ENCODE measurements around the gene RAD51B. TPM values are rescaled to one million over a fixed set of nuclear protein-coding genes. Genes with fewer than 3 reads are reported as not detected.
A peak's percentile ranks its signal among the peaks of the same experiment; 100 is the strongest.

Gene RAD51B
- total and polyA plus RNA-seq, 4 experiments from 2014 or later: 22.0 to 35.7 (median 31.4) TPM

DNA sequence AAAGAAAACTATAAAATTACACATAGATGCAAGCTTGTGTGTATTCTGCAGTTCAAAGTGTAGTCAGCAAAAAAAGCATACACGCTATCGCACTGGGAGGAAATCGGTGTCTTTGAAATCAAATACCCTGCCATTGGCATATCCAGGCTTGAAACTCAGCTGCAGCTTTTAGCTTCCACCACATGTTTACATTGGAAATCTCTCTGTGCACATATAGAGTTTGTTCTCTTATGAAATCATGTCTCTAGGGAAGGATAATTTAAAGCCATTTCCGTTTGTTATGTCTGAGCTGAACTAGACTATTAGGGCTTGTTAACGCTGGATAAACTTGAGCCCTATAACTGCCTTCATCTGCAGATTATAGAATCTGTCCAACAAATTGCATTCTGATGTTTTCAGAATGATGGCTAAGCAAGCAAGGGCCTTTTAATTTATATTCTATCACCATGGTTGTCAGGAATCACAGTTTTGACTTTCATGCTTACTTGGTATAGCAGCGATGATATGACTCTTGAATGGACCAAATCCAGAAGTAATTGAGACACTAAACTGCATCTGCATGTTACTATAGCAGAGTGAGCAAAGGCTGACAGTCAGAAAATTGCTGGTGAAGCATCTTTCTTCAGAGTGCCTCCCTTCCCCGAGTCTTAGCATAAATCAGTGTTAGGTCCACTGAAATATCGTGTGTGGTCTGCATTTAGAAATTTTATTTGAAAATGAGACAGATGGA is 530.5 kb downstream of the RAD51B start:
- Mint-ChIP-seq H3K4me1 (no peaks in the 10 kb centered on the region), H3K27me3 (no peaks in the 10 kb centered on the region), H3K9me3 (peaks cover 0 to 4% (median 0%) of the 10 kb centered on the region in 8 donors), H3K4me3 (no peak overlapping the region), H3K27ac (no peak overlapping the region), H3K36me3 (peaks cover 0 to 13% of the 10 kb centered on the region in 2 donors)
- no peak overlapping the region for H3K4me3 ChIP-seq (ENCODE audit: low read length in 2 of 2)
- no peaks in the 10 kb centered on the region for H3K9me3 ChIP-seq (ENCODE audit: control insufficient read depth in 1 of 2, low read length in 2 of 2)
- no peaks in the 10 kb centered on the region for H3K27me3 ChIP-seq (ENCODE audit: insufficient read depth, low read length)
- H3K4me1 ChIP-seq (ENCODE audit: insufficient read depth, low read length): no peaks in the 10 kb centered on the region
- intact Hi-C loops (cut with micrococcal nuclease): no loop called here
- ChIA-PET POLR2A (ENCODE audit: partially characterized antibody) (interaction anchor here (1.9 kb wide), 1 partner anchor 67 kb away, joined by 5 read pairs; no protein-coding TSS in a partner anchor), CTCF (ENCODE audit: partially characterized antibody) (interaction anchor here (1.3 kb wide), 2 partner anchors 27 to 91 kb away, joined by 3 read pairs; no protein-coding TSS in a partner anchor)
- DNase-seq: no peak
- no peaks in the 10 kb centered on the region for H3K36me3 ChIP-seq (ENCODE audit: insufficient read depth, low read length)
- no peak overlapping the region for H3K27ac ChIP-seq (ENCODE audit: low read depth, low read length)

DNA sequence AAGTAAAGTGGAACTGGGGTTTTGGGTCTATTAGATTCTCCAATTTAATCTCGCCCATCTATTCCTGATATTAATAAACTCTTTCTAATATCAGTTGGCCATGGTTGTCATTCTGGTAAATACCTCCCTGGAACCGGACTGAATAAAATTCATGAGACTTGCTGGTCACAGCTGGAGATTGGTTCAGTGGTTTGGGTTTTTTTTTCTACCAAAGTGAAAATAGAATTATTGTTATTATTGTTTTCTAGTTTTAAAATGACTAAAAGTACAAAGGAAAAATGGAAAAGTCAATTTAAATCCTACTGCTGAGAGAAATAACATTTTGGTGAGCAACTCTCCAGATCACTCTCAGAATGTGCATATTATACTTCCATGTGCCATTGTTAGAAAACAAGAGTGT is 535.8 kb downstream of the RAD51B start:
- peaks cover 15% of the 10 kb centered on the region for H3K4me1 ChIP-seq (ENCODE audit: insufficient read depth, low read length)
- intact Hi-C loops (cut with micrococcal nuclease): no loop called here
- Mint-ChIP-seq H3K9me3 (no peaks in the 10 kb centered on the region), H3K4me1 (peaks cover 16 to 31% (median 19%) of the 10 kb centered on the region in 4 donors), H3K4me3 (no peak overlapping the region), H3K27ac (no peak overlapping the region), H3K36me3 (peaks cover 0 to 3% of the 10 kb centered on the region in 2 donors), H3K27me3 (no peaks in the 10 kb centered on the region)
- H3K27me3 ChIP-seq (ENCODE audit: insufficient read depth, low read length): no peaks in the 10 kb centered on the region
- ChIA-PET POLR2A (ENCODE audit: partially characterized antibody) (no interaction called here), CTCF (ENCODE audit: partially characterized antibody) (interaction anchor here (1.0 kb wide), 1 partner anchor 19 kb away, joined by 3 read pairs; no protein-coding TSS in a partner anchor)
- H3K9me3 ChIP-seq (ENCODE audit: control insufficient read depth in 1 of 2, low read length in 2 of 2): no peaks in the 10 kb centered on the region
- no peaks in the 10 kb centered on the region for H3K36me3 ChIP-seq (ENCODE audit: insufficient read depth, low read length)
- no peak overlapping the region for H3K4me3 ChIP-seq (ENCODE audit: low read length in 2 of 2)
- no peak overlapping the region for H3K27ac ChIP-seq (ENCODE audit: low read depth, low read length)
- DNase-seq: no peak

DNA sequence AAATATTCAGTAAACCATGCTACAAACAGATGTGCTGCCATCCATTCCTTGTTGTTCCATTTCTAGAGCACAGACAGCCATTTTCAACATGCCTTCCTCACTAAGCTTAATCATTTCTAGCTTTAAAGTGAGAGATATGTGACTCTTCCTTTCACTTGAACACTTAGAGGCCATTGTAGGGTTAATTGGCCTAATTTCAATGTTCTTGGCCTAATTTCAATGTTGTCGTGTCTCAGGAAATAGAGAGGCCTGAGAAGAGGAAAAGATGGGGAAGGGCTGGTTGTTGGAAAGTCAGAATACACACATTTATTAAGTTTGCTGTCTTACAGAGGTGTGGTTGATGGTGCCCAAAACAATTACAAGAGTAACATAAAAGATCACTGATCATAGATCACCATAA is 538.2 kb downstream of the RAD51B start:
- no peak for DNase-seq
- H3K9me3 ChIP-seq (ENCODE audit: control insufficient read depth in 1 of 2, low read length in 2 of 2): no peaks in the 10 kb centered on the region
- H3K4me1 Mint-ChIP-seq: peaks cover 17 to 34% (median 24%) of the 10 kb centered on the region in 4 donors
- no peaks in the 10 kb centered on the region for H3K27me3 ChIP-seq (ENCODE audit: insufficient read depth, low read length)
- H3K4me1 ChIP-seq (ENCODE audit: insufficient read depth, low read length): peaks cover 15% of the 10 kb centered on the region
- no peaks in the 10 kb centered on the region for H3K27me3 Mint-ChIP-seq
- no peak overlapping the region for H3K4me3 ChIP-seq (ENCODE audit: low read length in 2 of 2)
- no peak overlapping the region for H3K27ac ChIP-seq (ENCODE audit: low read depth, low read length)
- H3K36me3 Mint-ChIP-seq: peaks cover 0 to 3% of the 10 kb centered on the region in 2 donors
- H3K36me3 ChIP-seq (ENCODE audit: insufficient read depth, low read length): no peaks in the 10 kb centered on the region
- CTCF ChIA-PET (ENCODE audit: partially characterized antibody): interaction anchor here (1.0 kb wide), 1 partner anchor 109 kb away, joined by 3 read pairs; no protein-coding TSS in a partner anchor
- intact Hi-C loops (cut with micrococcal nuclease): no loop called here
- POLR2A ChIA-PET (ENCODE audit: partially characterized antibody): interaction anchor here (1.0 to 1.6 kb wide), 2 partner anchors 10 to 43 kb away, joined by 3 read pairs; no protein-coding TSS in a partner anchor
- no peak overlapping the region for H3K4me3 Mint-ChIP-seq
- peak overlapping the region in 1 of 7 donors; percentile 59 for H3K27ac Mint-ChIP-seq
- H3K9me3 Mint-ChIP-seq: no peaks in the 10 kb centered on the region

DNA sequence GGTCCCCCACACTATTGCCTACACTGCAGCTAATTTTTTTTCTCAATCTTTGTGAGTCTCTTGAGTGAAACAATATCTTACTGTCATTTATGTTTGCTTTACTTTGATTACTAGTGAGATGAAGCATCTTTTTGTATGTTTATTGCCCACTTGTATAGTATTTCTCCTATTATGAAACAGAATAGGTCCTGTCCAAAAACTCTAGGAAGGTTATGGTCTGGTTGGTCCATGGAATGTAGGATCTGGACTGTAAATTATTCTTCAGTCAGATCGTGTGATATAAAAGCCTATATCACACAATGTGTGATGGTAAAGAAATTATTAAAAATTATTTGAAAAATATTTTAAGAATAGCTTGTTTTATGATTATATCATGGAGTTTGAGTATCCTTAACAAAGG is 538.9 kb downstream of the RAD51B start:
- Mint-ChIP-seq H3K4me1 (peaks cover 17 to 37% (median 26%) of the 10 kb centered on the region in 4 donors), H3K9me3 (no peaks in the 10 kb centered on the region), H3K27me3 (no peaks in the 10 kb centered on the region), H3K36me3 (peaks cover 0 to 3% of the 10 kb centered on the region in 2 donors), H3K27ac (peak overlapping the region in 1 of 7 donors; percentile 81), H3K4me3 (no peak overlapping the region)
- no peak for DNase-seq
- POLR2A ChIA-PET (ENCODE audit: partially characterized antibody): interaction anchor here (1.1 to 1.7 kb wide), 4 partner anchors 9 to 75 kb away, joined by 3 to 7 read pairs (median 4); no protein-coding TSS in a partner anchor
- CTCF ChIA-PET (ENCODE audit: partially characterized antibody): interaction anchor here (1.0 to 1.2 kb wide), 3 partner anchors 75 to 110 kb away, joined by 3 read pairs; no protein-coding TSS in a partner anchor
- Histone ChIP-seq H3K4me3 (ENCODE audit: low read length in 2 of 2) (no peak overlapping the region), H3K9me3 (ENCODE audit: control insufficient read depth in 1 of 2, low read length in 2 of 2) (no peaks in the 10 kb centered on the region), H3K4me1 (ENCODE audit: insufficient read depth, low read length) (peaks cover 15% of the 10 kb centered on the region), H3K36me3 (ENCODE audit: insufficient read depth, low read length) (no peaks in the 10 kb centered on the region), H3K27ac (ENCODE audit: low read depth, low read length) (no peak overlapping the region), H3K27me3 (ENCODE audit: insufficient read depth, low read length) (no peaks in the 10 kb centered on the region)
- intact Hi-C loops (cut with micrococcal nuclease): no loop called here

DNA sequence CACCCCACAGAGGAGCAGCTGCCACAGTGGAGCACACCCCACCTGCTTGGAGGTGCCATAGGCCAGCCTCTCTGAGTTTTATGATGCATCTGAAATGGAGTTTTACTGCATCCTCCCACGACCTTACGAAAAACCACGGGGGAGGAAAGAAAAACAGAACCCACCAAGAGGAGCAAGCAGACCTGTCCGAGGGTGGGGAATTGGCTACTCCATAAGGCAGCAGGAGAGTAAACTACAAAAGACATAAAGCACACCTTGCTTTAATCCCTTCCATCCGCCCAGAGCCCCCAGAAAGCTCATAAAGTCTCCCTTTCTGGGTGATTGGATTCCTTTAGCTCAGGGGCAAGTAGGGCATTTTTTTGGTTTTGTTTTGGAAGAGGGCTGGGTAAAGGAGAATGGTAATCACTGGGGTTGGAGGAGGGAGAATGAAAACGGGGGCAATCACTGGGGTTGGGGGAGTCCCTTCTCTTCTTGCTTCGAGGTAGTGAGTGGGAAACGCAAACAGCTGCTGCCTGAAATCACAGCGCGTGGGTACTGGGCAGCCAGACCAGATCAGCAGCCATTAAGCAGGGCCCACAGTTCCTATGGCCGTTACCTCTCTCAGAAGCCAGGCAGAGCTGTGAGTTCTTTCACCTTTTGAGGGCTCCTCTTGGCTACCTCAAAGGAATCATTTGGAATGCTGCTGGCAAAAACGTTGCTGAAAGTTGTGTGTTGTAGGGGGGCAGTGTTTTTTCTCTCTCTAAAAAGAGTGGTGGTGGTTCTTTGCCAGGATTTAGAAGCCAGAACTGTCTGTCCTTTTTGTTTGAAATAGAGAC is 539.6 kb downstream of the RAD51B start:
- DNase-seq: no peak
- peak overlapping the region in 7 of 8 donors; percentile 7 to 67 (median 35) for H3K4me3 Mint-ChIP-seq
- POLR2A ChIA-PET (ENCODE audit: partially characterized antibody): interaction anchor here (0.9 to 1.7 kb wide), 5 partner anchors 9 to 76 kb away, joined by 3 to 7 read pairs (median 3); no protein-coding TSS in a partner anchor

DNA sequence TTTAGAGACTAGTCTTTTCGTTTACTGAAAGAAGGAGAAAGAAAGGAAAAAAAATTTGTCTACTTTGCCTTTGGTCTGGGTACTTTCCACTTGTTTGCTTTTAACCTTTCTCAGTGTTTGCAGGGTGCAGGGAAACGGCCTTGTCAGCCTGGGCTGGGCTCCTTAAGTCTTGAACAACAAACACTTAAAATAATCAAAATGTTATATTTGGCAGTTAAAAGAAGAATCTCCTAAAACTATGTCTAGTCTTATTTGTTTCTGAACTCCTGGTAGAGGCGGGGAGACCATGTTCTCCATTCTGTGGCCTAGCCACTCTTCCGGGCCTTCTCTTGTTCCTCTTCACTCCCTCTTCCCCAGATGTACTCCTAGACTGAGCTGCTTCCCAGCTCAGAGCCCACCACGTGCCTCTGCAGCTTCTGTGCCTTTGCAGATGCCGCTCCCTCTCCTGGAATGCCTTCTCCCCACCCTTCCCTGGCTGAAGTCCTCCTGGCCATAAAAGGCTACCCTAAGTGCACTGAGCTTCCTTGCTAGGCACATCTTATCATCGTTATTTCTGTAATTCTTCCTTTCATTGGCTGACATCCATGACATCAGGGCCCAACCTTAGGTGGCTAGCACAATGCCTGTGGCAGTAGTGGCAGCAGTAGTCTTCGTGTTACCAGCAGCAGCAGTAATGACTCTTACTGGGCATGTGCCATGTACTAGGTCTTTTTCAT is 540.4 kb downstream of the RAD51B start:
- peak overlapping the region; percentile 10 to 88 (median 79) for H3K27ac Mint-ChIP-seq
- peaks cover 0 to 3% of the 10 kb centered on the region in 2 donors for H3K36me3 Mint-ChIP-seq
- H3K36me3 ChIP-seq (ENCODE audit: insufficient read depth, low read length): no peaks in the 10 kb centered on the region
- H3K4me3 Mint-ChIP-seq: peak overlapping the region in 5 of 8 donors; percentile 2 to 47 (median 25)
- H3K4me1 Mint-ChIP-seq: peaks cover 22 to 46% (median 29%) of the 10 kb centered on the region in 4 donors
- no peaks in the 10 kb centered on the region for H3K27me3 ChIP-seq (ENCODE audit: insufficient read depth, low read length)
- H3K9me3 Mint-ChIP-seq: no peaks in the 10 kb centered on the region
- intact Hi-C loops (cut with micrococcal nuclease): no loop called here
- ChIA-PET POLR2A (ENCODE audit: partially characterized antibody) (interaction anchor here (0.9 to 1.7 kb wide), 2 partner anchors 8 to 10 kb away, joined by 3 to 7 read pairs; no protein-coding TSS in a partner anchor), CTCF (ENCODE audit: partially characterized antibody) (interaction anchor here (1.2 kb wide), 1 partner anchor 101 kb away, joined by 3 read pairs; no protein-coding TSS in a partner anchor)
- H3K27ac ChIP-seq (ENCODE audit: low read depth, low read length): no peak overlapping the region
- peaks cover 15% of the 10 kb centered on the region for H3K4me1 ChIP-seq (ENCODE audit: insufficient read depth, low read length)
- H3K27me3 Mint-ChIP-seq: no peaks in the 10 kb centered on the region
- no peak for DNase-seq
- no peak overlapping the region for H3K4me3 ChIP-seq (ENCODE audit: low read length in 2 of 2)
- H3K9me3 ChIP-seq (ENCODE audit: control insufficient read depth in 1 of 2, low read length in 2 of 2): no peaks in the 10 kb centered on the region

More for the DNA sequence above, 539.6 kb downstream of the RAD51B start:
- Histone ChIP-seq H3K4me3 (ENCODE audit: low read length in 2 of 2) (no peak overlapping the region), H3K9me3 (ENCODE audit: control insufficient read depth in 1 of 2, low read length in 2 of 2) (no peaks in the 10 kb centered on the region), H3K27ac (ENCODE audit: low read depth, low read length) (no peak overlapping the region), H3K4me1 (ENCODE audit: insufficient read depth, low read length) (peaks cover 15% of the 10 kb centered on the region), H3K27me3 (ENCODE audit: insufficient read depth, low read length) (no peaks in the 10 kb centered on the region), H3K36me3 (ENCODE audit: insufficient read depth, low read length) (no peaks in the 10 kb centered on the region)
- intact Hi-C loops (cut with micrococcal nuclease): no loop called here
- CTCF ChIA-PET (ENCODE audit: partially characterized antibody): interaction anchor here (1.0 to 1.2 kb wide), 2 partner anchors 76 to 100 kb away, joined by 3 read pairs; no protein-coding TSS in a partner anchor
- Mint-ChIP-seq H3K27ac (peak overlapping the region; percentile 10 to 90 (median 81)), H3K4me1 (peaks cover 17 to 40% (median 27%) of the 10 kb centered on the region in 4 donors), H3K27me3 (no peaks in the 10 kb centered on the region), H3K36me3 (peaks cover 0 to 3% of the 10 kb centered on the region in 2 donors), H3K9me3 (no peaks in the 10 kb centered on the region)

Measured in CD4-positive, alpha-beta memory T cell (primary cell).